SJCRH30 (cell line): ENCODE measurements around the gene GRIA1. TPM values are rescaled to one million over a fixed set of nuclear protein-coding genes. Genes with fewer than 3 reads are reported as not detected.

Experiments
- DNase-seq, 2 experiments: peaks; one replicate each; pipeline ENCODE4 v3.0.0-alpha.2; 2015 to 2020
- H3K27ac ChIP-seq: fragments of 250-450 bp; sonication (Bioruptor Pico); 2 replicates; pipeline ENCODE4 v1.5.1; 2020; ENCODE audit warnings: mild to moderate bottlenecking, moderate library complexity
- H3K27me3 ChIP-seq: fragments of 250-450 bp; sonication (Bioruptor Pico); 2 replicates; pipeline ENCODE4 v1.5.1; 2020; ENCODE audit warnings: mild to moderate bottlenecking, moderate library complexity
- H3K36me3 ChIP-seq: fragments of 250-450 bp; sonication (Bioruptor Pico); 2 replicates; pipeline ENCODE4 v1.5.1; 2020; ENCODE audit warnings: mild to moderate bottlenecking, moderate library complexity
- H3K4me1 ChIP-seq: fragments of 250-450 bp; sonication (Bioruptor Pico); 2 replicates; pipeline ENCODE4 v1.5.1; 2020; ENCODE audit warnings: mild to moderate bottlenecking, moderate library complexity
- H3K4me3 ChIP-seq: fragments of 250-450 bp; sonication (Bioruptor Pico); 2 replicates; pipeline ENCODE4 v1.5.1; 2020; ENCODE audit warnings: mild to moderate bottlenecking, moderate library complexity
- H3K9me3 ChIP-seq: fragments of 250-450 bp; sonication (Bioruptor Pico); replicated peaks from 2 replicates; pipeline ENCODE4 v1.5.1; 2020; ENCODE audit warnings: mild to moderate bottlenecking, moderate library complexity
- total RNA-seq: library from RNA; depleted of rRNA; stranded (reverse); fragments of >200 nt; shearing (Covaris generic); gene quantifications from 2 replicates; pipeline ENCODE4 v1.2.3, GENCODE V29; 2014

Gene GRIA1
- total RNA-seq, 1 experiment from 2014 or later: not detected

DNA sequence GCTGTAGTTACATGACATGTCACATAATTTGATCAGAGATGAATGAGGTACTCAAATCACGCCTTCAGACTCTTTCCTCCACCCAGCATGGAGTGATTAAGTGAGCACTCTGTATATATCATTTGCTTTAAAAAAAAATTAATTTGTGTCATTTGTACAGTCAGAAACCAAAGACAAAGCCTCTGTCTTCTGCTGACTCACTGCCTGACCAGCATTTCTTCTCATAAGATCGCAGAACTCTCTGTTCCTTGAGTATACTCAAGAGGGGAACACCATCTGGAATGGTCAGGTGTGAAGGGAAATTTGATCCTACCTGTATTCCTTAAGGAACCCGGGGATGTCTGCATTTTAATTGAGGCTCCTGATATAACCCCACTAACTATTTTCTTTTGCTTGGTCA is 293.8 kb downstream of the GRIA1 start:
- no peak for DNase-seq
- Histone ChIP-seq H3K36me3 (no peaks in the 10 kb centered on the region), H3K9me3 (no peaks in the 10 kb centered on the region)

DNA sequence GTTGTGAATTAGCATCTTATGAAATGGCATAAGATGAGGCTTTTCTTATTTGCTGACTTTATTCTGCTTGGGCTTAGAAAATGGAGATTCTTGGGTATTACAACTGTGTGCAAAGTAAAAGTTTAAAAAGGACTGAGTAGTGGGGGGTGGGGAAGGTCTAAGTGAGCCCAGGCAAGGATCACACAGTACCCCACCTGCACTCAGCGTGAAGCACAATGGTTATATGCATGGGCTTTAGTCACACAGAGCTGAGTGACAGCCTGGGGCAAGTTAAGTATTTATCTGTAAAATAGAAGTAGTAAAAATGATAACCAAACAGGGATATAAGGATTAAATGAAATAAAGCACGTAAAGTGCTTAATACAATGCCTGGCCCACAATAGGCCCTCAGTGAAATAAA is 300.9 kb downstream of the GRIA1 start:
- no peak for DNase-seq
- Histone ChIP-seq H3K4me1 (no peaks in the 10 kb centered on the region), H3K27me3 (no peaks in the 10 kb centered on the region), H3K36me3 (no peaks in the 10 kb centered on the region), H3K27ac (no peak overlapping the region), H3K9me3 (no peaks in the 10 kb centered on the region), H3K4me3 (no peak overlapping the region)

More for the DNA sequence above, 293.8 kb downstream of the GRIA1 start:
- Histone ChIP-seq H3K27ac (no peak overlapping the region), H3K27me3 (no peaks in the 10 kb centered on the region), H3K4me1 (no peaks in the 10 kb centered on the region), H3K4me3 (no peak overlapping the region)

DNA sequence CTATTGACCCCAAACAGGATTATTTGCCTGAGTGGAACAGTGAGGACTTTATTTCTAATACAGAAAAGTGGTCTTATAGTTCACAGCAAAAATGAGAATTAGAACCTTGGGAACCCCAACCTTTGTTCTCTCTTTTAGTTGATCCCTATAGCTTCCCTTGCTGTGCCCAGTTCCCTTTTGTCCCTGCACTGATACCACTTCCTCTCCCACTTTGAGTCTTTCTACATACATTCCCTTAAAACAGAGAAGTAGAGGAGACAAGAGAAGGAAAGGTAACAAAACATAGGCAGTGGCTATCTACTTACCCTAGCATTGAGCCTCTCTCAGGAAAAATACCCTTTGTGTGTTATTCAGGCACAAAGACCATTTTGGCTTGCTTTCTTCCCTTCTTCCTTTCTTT is 301.8 kb downstream of the GRIA1 start:
- H3K9me3 ChIP-seq: no peaks in the 10 kb centered on the region
- no peaks in the 10 kb centered on the region for H3K27me3 ChIP-seq
- no peak overlapping the region for H3K27ac ChIP-seq
- no peak overlapping the region for H3K4me3 ChIP-seq
- H3K36me3 ChIP-seq: no peaks in the 10 kb centered on the region
- DNase-seq: no peak
- H3K4me1 ChIP-seq: no peaks in the 10 kb centered on the region

GRCh38 chr5:153793699-153794098 is 303.2 kb downstream of the GRIA1 start:
- DNase-seq: peak in 1 of 2 experiments; percentile 6
- H3K27me3 ChIP-seq: no peaks in the 10 kb centered on the region
- no peaks in the 10 kb centered on the region for H3K9me3 ChIP-seq

DNA sequence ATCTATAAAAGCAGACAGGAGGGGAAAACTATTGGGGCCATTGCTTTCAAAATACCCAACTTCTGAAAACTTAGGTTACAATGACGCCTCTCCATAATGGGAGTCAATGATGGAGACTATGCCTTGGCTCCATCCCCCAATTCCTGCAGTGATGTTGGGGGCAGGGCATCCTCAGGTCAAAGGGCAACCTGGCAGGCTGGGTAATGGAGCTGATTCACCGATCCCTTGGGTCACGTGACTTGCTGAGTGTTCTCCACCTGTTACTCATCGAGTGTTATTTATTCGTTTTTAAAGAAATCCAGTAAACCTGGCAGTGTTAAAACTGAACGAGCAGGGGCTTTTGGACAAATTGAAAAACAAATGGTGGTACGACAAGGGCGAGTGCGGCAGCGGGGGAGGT is 303.9 kb downstream of the GRIA1 start:
- no peak overlapping the region for H3K27ac ChIP-seq
- H3K4me1 ChIP-seq: no peaks in the 10 kb centered on the region
- H3K36me3 ChIP-seq: no peaks in the 10 kb centered on the region
- no peaks in the 10 kb centered on the region for H3K27me3 ChIP-seq
- no peaks in the 10 kb centered on the region for H3K9me3 ChIP-seq
- DNase-seq: no peak
- no peak overlapping the region for H3K4me3 ChIP-seq

More at GRCh38 chr5:153793699-153794098, 303.2 kb downstream of the GRIA1 start:
- Histone ChIP-seq H3K4me3 (no peak overlapping the region), H3K36me3 (no peaks in the 10 kb centered on the region), H3K4me1 (no peaks in the 10 kb centered on the region), H3K27ac (no peak overlapping the region)

GRCh38 chr5:153796527-153796926 is 306.1 kb downstream of the GRIA1 start:
- Histone ChIP-seq H3K4me3 (no peak overlapping the region), H3K27me3 (no peaks in the 10 kb centered on the region), H3K9me3 (no peaks in the 10 kb centered on the region), H3K27ac (no peak overlapping the region), H3K4me1 (no peaks in the 10 kb centered on the region), H3K36me3 (no peaks in the 10 kb centered on the region)
- no peak for DNase-seq

- Histone ChIP-seq H3K36me3 (no peaks in the 10 kb centered on the region), H3K27ac (no peak overlapping the region), H3K9me3 (no peaks in the 10 kb centered on the region), H3K27me3 (no peaks in the 10 kb centered on the region), H3K4me1 (no peaks in the 10 kb centered on the region), H3K4me3 (no peak overlapping the region)
- no peak for DNase-seq
These were observed 307.0 kb downstream of the GRIA1 start for GRCh38 chr5:153797484-153797883.

DNA sequence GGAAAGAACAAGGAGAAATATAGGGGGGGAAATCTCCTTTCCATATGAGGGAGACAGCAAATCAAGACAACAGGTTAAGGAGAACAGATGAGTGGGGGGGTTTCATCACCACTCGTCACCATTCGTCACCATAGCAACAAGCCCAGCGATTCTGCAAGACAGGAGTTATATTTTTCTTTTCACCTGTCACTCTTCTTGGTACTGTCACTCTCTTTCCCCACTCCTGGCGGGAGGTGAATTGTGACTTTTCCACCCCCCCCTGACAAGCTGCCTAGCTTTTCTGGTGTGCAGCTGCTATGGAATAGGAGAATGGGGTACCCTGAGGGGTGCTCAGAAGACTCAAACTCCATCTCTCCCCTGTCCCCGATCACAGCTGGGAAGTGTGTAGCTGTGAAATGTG is 308.4 kb downstream of the GRIA1 start:
- DNase-seq: no peak
- Histone ChIP-seq H3K36me3 (no peaks in the 10 kb centered on the region), H3K9me3 (no peaks in the 10 kb centered on the region), H3K4me1 (no peaks in the 10 kb centered on the region), H3K4me3 (no peak overlapping the region), H3K27me3 (no peaks in the 10 kb centered on the region), H3K27ac (no peak overlapping the region)

DNA sequence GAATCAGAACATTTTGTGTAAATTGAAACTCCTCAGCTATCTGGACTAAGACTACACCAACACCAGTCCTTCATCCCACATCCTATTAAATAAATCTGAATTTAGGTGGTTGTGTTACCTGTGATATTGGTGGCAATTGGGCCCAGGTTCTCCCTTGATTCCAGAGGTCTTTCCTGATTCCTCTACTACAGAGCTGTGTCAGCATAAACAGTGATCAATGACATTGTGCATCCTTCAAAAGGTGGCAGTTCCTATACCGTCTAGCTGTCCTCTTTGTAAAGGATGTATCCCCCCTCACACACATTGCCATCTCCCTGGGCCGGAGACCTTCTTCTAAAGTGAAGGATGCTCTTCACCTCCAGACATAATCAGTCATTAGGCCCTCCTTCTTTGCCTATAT is 309.0 kb downstream of the GRIA1 start:
- H3K9me3 ChIP-seq: no peaks in the 10 kb centered on the region
- H3K4me3 ChIP-seq: no peak overlapping the region
- H3K4me1 ChIP-seq: no peaks in the 10 kb centered on the region
- H3K27me3 ChIP-seq: no peaks in the 10 kb centered on the region
- no peak overlapping the region for H3K27ac ChIP-seq
- DNase-seq: no peak
- H3K36me3 ChIP-seq: no peaks in the 10 kb centered on the region

GRCh38 chr5:153802050-153802821 is 311.8 kb downstream of the GRIA1 start:
- no peaks in the 10 kb centered on the region for H3K27me3 ChIP-seq
- no peaks in the 10 kb centered on the region for H3K9me3 ChIP-seq
- no peak overlapping the region for H3K4me3 ChIP-seq
- H3K4me1 ChIP-seq: no peaks in the 10 kb centered on the region
- DNase-seq: no peak
- H3K27ac ChIP-seq: no peak overlapping the region
- H3K36me3 ChIP-seq: no peaks in the 10 kb centered on the region

DNA sequence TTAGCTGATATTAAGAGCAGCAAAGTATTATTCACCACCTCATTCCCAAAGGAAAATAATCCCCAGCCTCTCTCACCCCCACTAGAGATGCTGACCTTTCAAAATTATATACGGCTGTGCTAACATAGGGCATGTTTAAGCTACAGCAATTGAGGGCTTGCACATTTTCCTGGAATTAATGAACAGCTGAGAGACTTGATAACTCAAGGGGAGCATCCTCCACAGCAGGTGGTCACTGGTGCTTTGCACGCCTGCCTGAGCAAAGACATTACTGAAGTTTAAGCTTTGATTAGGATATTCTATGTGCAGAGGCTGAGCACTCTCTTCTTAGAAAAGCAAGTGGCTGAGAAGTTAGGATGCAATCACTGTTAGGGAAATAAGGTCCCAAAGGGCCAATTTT is 317.3 kb downstream of the GRIA1 start:
- H3K27me3 ChIP-seq: no peaks in the 10 kb centered on the region; the same call in 1 of the 2 replicates

DNA sequence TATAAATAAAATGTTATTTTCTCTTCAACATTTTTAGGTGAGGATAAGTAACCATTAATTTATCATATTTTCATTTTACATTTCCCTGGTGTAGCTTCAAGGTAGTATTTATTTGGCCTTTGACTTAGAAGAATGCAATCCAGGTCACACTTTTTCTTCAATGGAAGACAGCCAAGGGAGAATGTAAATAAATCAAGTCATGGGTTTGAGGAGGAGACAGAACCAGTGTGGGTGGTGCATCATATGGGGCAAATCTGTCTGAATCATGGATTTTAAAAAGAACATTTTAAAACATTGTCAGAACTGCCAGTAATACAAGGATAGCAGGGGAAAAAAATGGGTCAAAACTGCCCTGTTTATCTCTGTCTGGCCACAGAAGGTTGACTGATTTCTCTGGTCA is 318.7 kb downstream of the GRIA1 start:
- Histone ChIP-seq H3K36me3 (no peaks in the 10 kb centered on the region), H3K27me3 (no peaks in the 10 kb centered on the region; the same call in 1 of the 2 replicates), H3K4me3 (no peak overlapping the region), H3K27ac (no peak overlapping the region), H3K4me1 (no peaks in the 10 kb centered on the region), H3K9me3 (0 out of 2 replicates have a peak, but pooled peaks cover 3% of the 10 kb centered on the region)
- DNase-seq: no peak

More for the DNA sequence above, 317.3 kb downstream of the GRIA1 start:
- DNase-seq: no peak
- no peaks in the 10 kb centered on the region for H3K4me1 ChIP-seq
- no peak overlapping the region for H3K4me3 ChIP-seq
- no peak overlapping the region for H3K27ac ChIP-seq
- H3K36me3 ChIP-seq: no peaks in the 10 kb centered on the region
- 0 out of 2 replicates have a peak, but pooled peaks cover 3% of the 10 kb centered on the region for H3K9me3 ChIP-seq

DNA sequence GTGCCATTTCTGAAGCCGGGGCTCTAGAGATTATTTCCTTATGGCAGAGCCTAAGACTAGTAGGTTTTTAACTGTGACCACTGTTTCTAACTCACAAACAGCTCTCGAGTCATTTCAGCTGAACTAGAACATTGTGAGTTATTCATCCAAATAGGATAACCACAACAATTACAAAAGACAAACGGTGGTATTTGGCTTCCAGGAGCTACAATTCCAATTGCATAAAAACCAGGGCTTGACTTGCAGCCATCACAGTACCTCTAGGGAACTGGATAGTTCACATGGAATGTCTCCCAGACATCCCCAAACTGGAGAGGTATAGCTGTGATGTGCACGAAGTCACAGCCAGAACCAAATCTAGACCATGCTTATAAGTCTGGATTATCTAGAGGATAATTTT is 323.4 kb downstream of the GRIA1 start:
- Histone ChIP-seq H3K27me3 (no peaks in the 10 kb centered on the region; the same call in 1 of the 2 replicates), H3K9me3 (0 out of 2 replicates have a peak, but pooled peaks cover 3% of the 10 kb centered on the region), H3K27ac (no peak overlapping the region), H3K4me1 (no peaks in the 10 kb centered on the region), H3K36me3 (no peaks in the 10 kb centered on the region), H3K4me3 (no peak overlapping the region)
- no peak for DNase-seq

GRCh38 chr5:153816870-153817269 is 326.4 kb downstream of the GRIA1 start:
- no peak overlapping the region for H3K27ac ChIP-seq
- DNase-seq: no peak
- H3K9me3 ChIP-seq: no peaks in the 10 kb centered on the region
- no peaks in the 10 kb centered on the region for H3K4me1 ChIP-seq
- H3K36me3 ChIP-seq: no peaks in the 10 kb centered on the region
- H3K27me3 ChIP-seq: no peaks in the 10 kb centered on the region
- no peak overlapping the region for H3K4me3 ChIP-seq

GRCh38 chr5:153818626-153819025 is 328.2 kb downstream of the GRIA1 start:
- Histone ChIP-seq H3K9me3 (no peaks in the 10 kb centered on the region), H3K27ac (no peak overlapping the region), H3K4me3 (no peak overlapping the region), H3K27me3 (no peaks in the 10 kb centered on the region), H3K36me3 (no peaks in the 10 kb centered on the region), H3K4me1 (no peaks in the 10 kb centered on the region)
- DNase-seq: no peak

GRCh38 chr5:153823036-153823435 is 332.6 kb downstream of the GRIA1 start:
- DNase-seq: no peak
- no peak overlapping the region for H3K4me3 ChIP-seq
- H3K4me1 ChIP-seq: no peaks in the 10 kb centered on the region
- H3K36me3 ChIP-seq: no peaks in the 10 kb centered on the region
- no peaks in the 10 kb centered on the region for H3K9me3 ChIP-seq
- H3K27me3 ChIP-seq: no peaks in the 10 kb centered on the region
- H3K27ac ChIP-seq: no peak overlapping the region
